Epithelial cell of esophagus (primary cell): ENCODE results near the gene MYL4.

Source experiments
- DNase-seq: peaks from one replicate; pipeline ENCODE4 v3.0.0; 2010; ENCODE audit warnings: low read depth
- H3K4me3 ChIP-seq: 2 replicates; pipeline ENCODE4 v1.5.1; 2011; ENCODE audit warnings: mild to moderate bottlenecking, low read length, control low read depth
- TF ChIP-seq, protein P1 (sequence below): IDR thresholded peaks from 2 replicates; pipeline ENCODE4 v1.5.1; 2011; ENCODE audit warnings: low read depth, mild to moderate bottlenecking, low read length, control low read depth, inconsistent platforms; ENCODE audit not compliant: insufficient read depth; ENCODE audit errors: missing control alignments

Gene MYL4

DNA sequence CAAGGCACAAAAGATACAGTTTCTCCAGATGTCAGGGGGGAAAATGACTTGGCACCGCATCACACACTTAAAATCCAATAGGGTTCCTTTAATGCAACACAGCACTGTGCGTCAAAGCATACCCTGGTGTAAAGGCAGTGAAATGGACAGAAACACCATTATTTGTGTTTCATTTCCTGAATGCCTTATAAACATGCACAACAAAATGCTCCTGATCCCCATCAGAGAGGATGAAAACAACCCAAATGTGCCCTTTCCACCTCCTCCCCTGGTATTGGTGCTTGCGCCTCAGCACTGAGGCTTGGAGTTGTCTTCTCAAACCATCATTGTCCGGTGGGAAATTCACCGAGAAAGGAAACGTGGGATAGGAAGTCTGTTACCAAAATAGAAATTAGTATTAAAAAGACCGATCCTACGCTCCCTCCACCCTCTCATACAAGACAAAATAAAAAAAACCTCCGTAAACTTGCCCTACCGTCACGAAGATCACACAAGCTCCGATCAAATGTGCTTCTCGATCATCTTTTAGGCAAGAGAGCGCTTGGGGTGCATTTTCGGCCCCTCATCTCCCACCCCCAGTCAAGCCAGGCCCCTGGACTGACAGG, 20.8 kb upstream of the MYL4 start:
- peak; percentile 36 for DNase-seq
- TF ChIP-seq, protein P1, sequence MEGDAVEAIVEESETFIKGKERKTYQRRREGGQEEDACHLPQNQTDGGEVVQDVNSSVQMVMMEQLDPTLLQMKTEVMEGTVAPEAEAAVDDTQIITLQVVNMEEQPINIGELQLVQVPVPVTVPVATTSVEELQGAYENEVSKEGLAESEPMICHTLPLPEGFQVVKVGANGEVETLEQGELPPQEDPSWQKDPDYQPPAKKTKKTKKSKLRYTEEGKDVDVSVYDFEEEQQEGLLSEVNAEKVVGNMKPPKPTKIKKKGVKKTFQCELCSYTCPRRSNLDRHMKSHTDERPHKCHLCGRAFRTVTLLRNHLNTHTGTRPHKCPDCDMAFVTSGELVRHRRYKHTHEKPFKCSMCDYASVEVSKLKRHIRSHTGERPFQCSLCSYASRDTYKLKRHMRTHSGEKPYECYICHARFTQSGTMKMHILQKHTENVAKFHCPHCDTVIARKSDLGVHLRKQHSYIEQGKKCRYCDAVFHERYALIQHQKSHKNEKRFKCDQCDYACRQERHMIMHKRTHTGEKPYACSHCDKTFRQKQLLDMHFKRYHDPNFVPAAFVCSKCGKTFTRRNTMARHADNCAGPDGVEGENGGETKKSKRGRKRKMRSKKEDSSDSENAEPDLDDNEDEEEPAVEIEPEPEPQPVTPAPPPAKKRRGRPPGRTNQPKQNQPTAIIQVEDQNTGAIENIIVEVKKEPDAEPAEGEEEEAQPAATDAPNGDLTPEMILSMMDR: no peak
- peak overlapping the region; percentile 85 for H3K4me3 ChIP-seq

DNA sequence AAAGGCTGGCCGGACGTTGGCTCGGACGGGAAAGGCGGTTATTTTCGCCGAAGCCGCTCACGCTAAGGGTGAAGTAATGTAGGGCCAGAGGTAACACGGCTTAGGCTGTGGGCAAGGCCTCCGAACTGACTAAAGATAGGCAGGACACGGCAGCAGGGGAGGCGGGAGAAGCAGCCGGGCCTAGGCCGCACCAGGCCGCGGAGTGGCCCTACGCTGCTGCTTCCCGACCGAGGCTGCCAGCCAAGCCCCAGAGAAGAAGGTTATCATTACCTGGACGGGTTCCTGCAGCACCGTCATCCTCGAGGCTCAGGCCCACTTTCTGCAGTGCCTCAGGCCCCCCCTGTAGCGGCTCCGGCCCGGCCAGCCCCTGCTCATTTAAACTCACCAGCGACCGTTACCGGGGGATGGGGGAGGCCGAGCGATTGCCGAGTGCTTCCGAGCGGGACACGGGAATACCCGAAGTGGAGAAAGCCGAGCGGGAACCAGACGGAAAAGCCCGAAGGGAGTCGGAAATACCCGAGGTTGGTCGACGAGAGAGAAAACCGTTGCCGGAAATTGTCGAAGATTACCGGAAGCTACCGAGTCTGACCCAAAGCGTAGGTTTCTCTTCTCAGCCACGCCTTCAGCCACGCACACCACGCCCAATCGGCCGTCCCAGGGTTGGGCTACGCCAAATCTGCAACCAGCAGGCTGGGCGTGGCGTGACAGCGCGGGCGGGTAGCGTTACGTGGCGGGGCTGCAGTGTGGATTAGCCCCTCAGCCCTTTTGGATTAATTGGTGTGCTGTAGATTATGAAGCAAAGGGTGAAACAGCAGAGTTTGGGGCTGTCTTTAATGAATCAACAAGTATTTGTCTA, 20.0 kb upstream of the MYL4 start, which contains the start of gene CDC27:
Gene CDC27, minus strand, starts transcription at position 420 of the 856 bp plus-strand sequence. Its CDS starts 123 bp downstream, at position 297.
- peak within 1 kb of the TSS; percentile 85 for H3K4me3 ChIP-seq
- TF ChIP-seq, protein P1: no peak
- peak; percentile 97 for DNase-seq

DNA sequence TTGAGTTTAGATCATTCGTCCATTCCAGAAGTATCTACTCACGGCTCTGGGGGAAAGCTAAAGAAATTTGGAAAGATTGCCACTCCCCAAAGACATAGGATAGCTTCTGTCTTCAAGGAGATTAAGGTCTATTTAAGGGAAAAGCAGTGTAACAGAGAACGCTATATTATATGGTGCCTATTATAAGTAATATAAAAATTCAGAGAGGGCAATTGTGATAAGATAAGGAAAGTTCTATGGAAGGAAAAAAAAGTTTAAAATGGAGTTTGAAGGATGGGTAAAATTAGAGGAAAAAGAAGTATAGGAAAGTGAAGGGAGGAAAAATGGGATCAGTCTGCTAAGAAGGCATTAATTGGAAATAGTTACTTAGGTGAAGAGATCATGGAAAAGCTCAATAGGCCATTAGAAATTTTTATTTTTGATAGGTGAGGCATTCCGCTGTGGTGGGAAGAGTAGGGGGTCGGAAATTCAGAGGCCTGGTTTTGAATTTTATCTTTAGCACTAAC, 19.4 kb upstream of the MYL4 start:
- peak overlapping the region; percentile 85 for H3K4me3 ChIP-seq
- TF ChIP-seq, protein P1: no peak
- no peak for DNase-seq

DNA sequence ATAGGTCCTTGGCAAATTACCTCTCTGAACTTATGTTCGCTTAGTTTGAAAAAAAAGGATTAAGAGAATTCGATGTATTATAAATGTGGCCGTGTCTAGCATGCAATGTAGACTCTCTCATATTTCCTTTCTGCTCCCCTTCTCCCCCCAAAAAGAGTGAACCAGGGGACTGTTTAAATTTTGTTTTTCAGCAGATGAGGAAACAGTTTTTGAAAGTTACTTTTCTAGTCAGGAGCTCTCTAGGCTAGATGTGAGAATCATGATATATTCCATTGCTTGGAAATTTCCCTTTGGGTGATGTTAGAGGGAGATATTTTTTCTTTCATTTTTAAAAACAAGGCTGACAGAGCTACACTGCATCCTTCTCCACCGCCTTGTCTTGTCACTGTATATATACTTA, 18.9 kb upstream of the MYL4 start:
- no peak for DNase-seq
- TF ChIP-seq, protein P1: no peak
- H3K4me3 ChIP-seq: no peak overlapping the region

DNA sequence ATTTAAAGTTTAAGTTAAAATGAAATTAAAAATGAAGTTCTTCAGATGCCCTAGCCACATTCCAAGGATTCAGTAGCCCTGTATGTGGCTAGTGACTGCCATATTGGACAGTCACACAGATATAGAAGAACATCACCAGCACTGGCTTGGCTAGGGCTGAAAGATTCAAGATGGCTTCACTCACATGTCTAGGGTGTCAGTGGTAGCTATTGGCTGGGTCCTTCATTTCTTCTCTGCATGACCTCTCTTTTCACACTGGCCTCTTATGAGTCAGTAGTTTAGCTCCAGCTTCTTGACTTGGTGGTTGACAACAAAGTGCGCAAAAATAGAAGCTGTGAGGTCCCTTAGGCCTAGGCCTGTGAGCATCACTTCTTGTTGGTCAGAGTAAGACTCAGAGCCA, 18.4 kb upstream of the MYL4 start:
- H3K4me3 ChIP-seq: no peak overlapping the region
- TF ChIP-seq, protein P1: no peak
- DNase-seq: no peak

DNA sequence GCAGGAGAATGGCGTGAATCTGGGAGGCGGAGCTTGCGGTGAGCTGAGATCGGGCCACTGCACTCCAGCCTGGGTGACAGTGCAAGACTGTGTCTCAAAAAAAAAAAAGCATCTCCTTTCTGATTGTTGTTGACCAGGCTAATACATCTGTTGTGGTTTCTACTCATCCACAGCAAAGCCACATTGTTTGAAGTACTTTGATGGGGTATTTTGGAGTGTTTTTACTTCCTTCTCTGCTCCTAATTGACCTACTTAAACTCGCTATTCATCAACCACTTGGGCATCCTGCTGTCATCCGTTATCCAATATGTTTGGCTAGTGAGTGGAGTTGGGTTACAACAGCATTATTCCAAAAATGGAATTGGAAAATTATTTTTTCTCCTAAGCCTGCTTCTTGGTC, 16.6 kb upstream of the MYL4 start:
- TF ChIP-seq, protein P1: no peak
- no peak for DNase-seq
- no peak overlapping the region for H3K4me3 ChIP-seq
